ENCODE results near the gene TPSG1.
"Not testable (repeated sequence)": the region's sequence is repeated elsewhere in the genome, so short reads cannot be mapped to it uniquely, and the experiment has no call there.

The TPSG1 gene

GRCh38 chr16:1259760-1260068, 34.6 kb upstream of the TPSG1 start:
- no peak for TF ChIP-seq CTCF (conservative IDR thresholded peaks at IDR 0.05)
- H3K27ac ChIP-seq, result no peak overlapping the region

- TF ChIP-seq CTCF (conservative IDR thresholded peaks at IDR 0.05) (no peak), ZFX (IDR thresholded peaks at IDR 0.05) (no peak)
- H3K27ac ChIP-seq, result no peak overlapping the region
Observed at GRCh38 chr16:1258906-1259759, 34.1 kb upstream of the TPSG1 start.

GRCh38 chr16:1258225-1258600, 33.1 kb upstream of the TPSG1 start:
- no peak for TF ChIP-seq CTCF (conservative IDR thresholded peaks at IDR 0.05)
- no peak for TF ChIP-seq ZFX (IDR thresholded peaks at IDR 0.05)
- H3K27ac ChIP-seq, result no peak overlapping the region

GRCh38 chr16:1257561-1258224, 32.6 kb upstream of the TPSG1 start:
- TF ChIP-seq ZFX (IDR thresholded peaks at IDR 0.05), result no peak
- TF ChIP-seq CTCF (conservative IDR thresholded peaks at IDR 0.05), result no peak
- H3K27ac ChIP-seq, result no peak overlapping the region

GRCh38 chr16:1256874-1257322, 31.8 kb upstream of the TPSG1 start:
- TF ChIP-seq CTCF (conservative IDR thresholded peaks at IDR 0.05), result no peak
- no peak for TF ChIP-seq ZFX (IDR thresholded peaks at IDR 0.05)
- no peak overlapping the region for H3K27ac ChIP-seq

- H3K27ac ChIP-seq, result not testable (repeated sequence)
Observed at GRCh38 chr16:1256296-1256873, 31.3 kb upstream of the TPSG1 start.

GRCh38 chr16:1255276-1256122, 30.4 kb upstream of the TPSG1 start, which contains the start of gene TPSD1:
TPSD1 (plus strand) TSS chr16:1256069; CDS start chr16:1256281, 212 bp downstream.
- H3K27ac ChIP-seq, result not testable (repeated sequence)

- H3K27ac ChIP-seq, result not testable (repeated sequence)
Observed at GRCh38 chr16:1254821-1255220, 29.8 kb upstream of the TPSG1 start.

- not testable (repeated sequence) for H3K27ac ChIP-seq
Observed at GRCh38 chr16:1253701-1254364, 28.8 kb upstream of the TPSG1 start.

GRCh38 chr16:1249031-1249755, 24.1 kb upstream of the TPSG1 start:
- not testable (repeated sequence) for H3K27ac ChIP-seq

- H3K27ac ChIP-seq, result not testable (repeated sequence)
Observed at GRCh38 chr16:1247903-1248537, 23.0 kb upstream of the TPSG1 start.
